HL-60 (cell line): ENCODE data around the gene DISP2.

ENCODE experiments used
- DNase-seq, 2 experiments: peaks; one replicate each; pipeline ENCODE4 v3.0.0-alpha.2; 2010 to 2020; ENCODE audit warnings: low read depth in 1 of 2, low spot score in 1 of 2
- H3K27ac ChIP-seq: fragments of 250-450 bp; sonication (Bioruptor Pico); replicated peaks from 2 replicates; pipeline ENCODE4 v1.5.1; 2020; ENCODE audit warnings: mild to moderate bottlenecking, moderate library complexity
- H3K27me3 ChIP-seq: fragments of 250-450 bp; sonication (Bioruptor Pico); 2 replicates; pipeline ENCODE4 v1.5.1; 2021; ENCODE audit warnings: mild to moderate bottlenecking, moderate library complexity; ENCODE audit not compliant: insufficient read depth, poor library complexity, severe bottlenecking
- H3K4me3 ChIP-seq: replicated peaks from 2 replicates; pipeline ENCODE4 v1.5.1; 2011; ENCODE audit warnings: mild to moderate bottlenecking, control low read depth, low read length; ENCODE audit not compliant: insufficient read depth
- CTCF ChIP-seq: IDR thresholded peaks from one replicate; pipeline ENCODE4 v1.5.1; 2011; ENCODE audit warnings: low read length, control low read depth, inconsistent platforms; ENCODE audit not compliant: insufficient read depth
- GABPA ChIP-seq: IDR thresholded peaks from 2 replicates; pipeline ENCODE4 v1.6.1; 2012; ENCODE audit warnings: low read depth
- POLR2AphosphoS5 ChIP-seq: IDR thresholded peaks from 2 replicates; pipeline ENCODE4 v1.6.1; 2012; ENCODE audit warnings: low read depth
- REST ChIP-seq: IDR thresholded peaks from 2 replicates; pipeline ENCODE4 v1.6.1; 2012; ENCODE audit warnings: low read depth; ENCODE audit not compliant: insufficient replicate concordance
- SPI1 ChIP-seq: IDR thresholded peaks from 2 replicates; pipeline ENCODE4 v1.6.1; 2012; ENCODE audit warnings: low read depth, mild to moderate bottlenecking, borderline replicate concordance

The DISP2 gene

GRCh38 chr15:40399370-40399769 is 41.4 kb downstream of the DISP2 start:
- DNase-seq, result no peak
- Histone ChIP-seq H3K4me3 (no peak overlapping the region), H3K27me3 (no peaks in the 10 kb centered on the region), H3K27ac (peak overlapping the region; percentile 82)
- no peak for TF ChIP-seq POLR2AphosphoS5
- TF ChIP-seq CTCF, result no peak
- TF ChIP-seq GABPA, result no peak
- no peak for TF ChIP-seq REST
- TF ChIP-seq SPI1, result no peak

- H3K27me3 ChIP-seq, result no peaks in the 10 kb centered on the region
- peak within 1 kb of the TSS; percentile 62 for H3K4me3 ChIP-seq
- TF ChIP-seq GABPA (no peak), REST (no peak), CTCF (no peak), SPI1 (no peak), POLR2AphosphoS5 (no peak; the same call in 1 of the 2 replicates)
- peak within 1 kb of the TSS; percentile 63 for H3K27ac ChIP-seq
- DNase-seq, result peak; percentile 60 to 84
These were observed 47.7 kb downstream of the DISP2 start, which contains the start of gene IVD for GRCh38 chr15:40405501-40406381. Gene IVD, plus strand, starts transcription at chr15:40405795. Its CDS starts 33 bp downstream, at chr15:40405828.

- no peak for DNase-seq
- no peak overlapping the region for H3K4me3 ChIP-seq
- TF ChIP-seq GABPA (no peak), CTCF (no peak), POLR2AphosphoS5 (no peak), REST (no peak), SPI1 (no peak)
- H3K27ac ChIP-seq, result no peak overlapping the region
- no peaks in the 10 kb centered on the region for H3K27me3 ChIP-seq
These were observed 49.4 kb downstream of the DISP2 start for GRCh38 chr15:40407330-40407990.
